AG10803 (cell line): Measurements from ENCODE around the gene CD177.
"Not testable (repeated sequence)": the region's sequence is repeated elsewhere in the genome, so short reads cannot be mapped to it uniquely, and the experiment has no call there.

Source experiments
- DNase-seq: peaks from one replicate; pipeline ENCODE4 v3.0.0; 2010; ENCODE audit warnings: low read depth
- H3K4me3 ChIP-seq: 2 replicates; pipeline ENCODE4 v1.5.1; 2011; ENCODE audit warnings: mild to moderate bottlenecking, low read length, control low read depth
- CTCF ChIP-seq: conservative IDR thresholded peaks from 2 replicates; pipeline ENCODE4 v1.5.1; 2011; ENCODE audit warnings: mild to moderate bottlenecking, low read length, control low read depth, inconsistent platforms

CD177 gene

GRCh38 chr19:43337737-43338136 lies 15.7 kb upstream of the CD177 start:
- DNase-seq, result no peak
- no peak overlapping the region for H3K4me3 ChIP-seq
- TF ChIP-seq CTCF, result no peak

GRCh38 chr19:43338530-43338929 lies 15.0 kb upstream of the CD177 start:
- no peak overlapping the region for H3K4me3 ChIP-seq
- no peak for TF ChIP-seq CTCF
- no peak for DNase-seq

- not testable (repeated sequence) for DNase-seq, H3K4me3 ChIP-seq
Measured at GRCh38 chr19:43339243-43339930, 14.1 kb upstream of the CD177 start.

GRCh38 chr19:43340101-43340500 lies 13.4 kb upstream of the CD177 start:
- H3K4me3 ChIP-seq, DNase-seq: not testable (repeated sequence)

- not testable (repeated sequence) for DNase-seq, H3K4me3 ChIP-seq
Measured at GRCh38 chr19:43341098-43341497, 12.4 kb upstream of the CD177 start.

- DNase-seq, H3K4me3 ChIP-seq: not testable (repeated sequence)
Measured at GRCh38 chr19:43342104-43342503, 11.4 kb upstream of the CD177 start.

GRCh38 chr19:43344347-43344925 lies 9.1 kb upstream of the CD177 start:
- not testable (repeated sequence) for DNase-seq

GRCh38 chr19:43349813-43350212 lies 3.7 kb upstream of the CD177 start:
- DNase-seq, H3K4me3 ChIP-seq: not testable (repeated sequence)

More at GRCh38 chr19:43344347-43344925, 9.1 kb upstream of the CD177 start:
- not testable (repeated sequence) for H3K4me3 ChIP-seq

GRCh38 chr19:43351998-43352746 lies 1.3 kb upstream of the CD177 start:
- no peak for DNase-seq
- no peak for TF ChIP-seq CTCF
- H3K4me3 ChIP-seq, result no peak overlapping the region

- no peak for TF ChIP-seq CTCF
- no peak for DNase-seq
- no peak overlapping the region for H3K4me3 ChIP-seq
Measured at GRCh38 chr19:43354305-43354627, 780 bp downstream of the CD177 start.

GRCh38 chr19:43356749-43357148 lies 3.3 kb downstream of the CD177 start:
- H3K4me3 ChIP-seq, DNase-seq: not testable (repeated sequence)
